ENCODE measurements around the gene TFCP2. TPM values are rescaled to one million over a fixed set of nuclear protein-coding genes. Genes with fewer than 3 reads are reported as not detected.

TFCP2 gene
- total RNA-seq, 2 experiments from 2014 or later, result 33.6 to 35.4 TPM

DNA sequence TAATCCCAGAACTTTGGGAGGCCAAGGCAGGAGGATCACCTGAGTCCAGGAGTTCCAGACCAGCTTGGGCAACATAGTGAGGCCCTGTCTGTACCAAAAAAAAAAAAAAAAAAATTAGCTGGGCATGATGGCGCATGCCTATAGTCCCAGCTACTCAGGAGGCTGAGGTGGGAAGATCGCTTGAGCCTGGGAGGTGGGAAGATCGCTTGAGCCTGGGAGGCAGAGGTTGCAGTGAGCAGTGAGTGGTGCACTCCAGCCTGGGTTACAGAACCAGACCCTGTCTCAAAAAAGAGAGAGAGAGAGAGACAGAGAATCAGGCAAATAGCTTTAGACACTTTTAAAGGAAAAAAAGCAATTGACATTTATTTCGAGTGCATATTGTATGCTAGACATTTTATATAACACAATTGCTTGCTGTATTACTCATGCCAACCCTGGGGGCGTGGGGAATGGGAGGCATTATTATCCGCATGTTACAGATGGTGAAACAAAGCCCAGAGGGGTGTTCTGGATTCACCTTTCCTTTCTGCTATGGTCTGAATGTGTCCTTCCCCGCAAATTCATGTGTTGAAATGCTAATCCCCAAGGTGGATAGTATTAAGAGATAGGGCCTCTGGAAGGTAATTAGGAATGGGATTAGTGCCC, 35.2 kb upstream of the TFCP2 start:
- H3K27me3 Mint-ChIP-seq, result no peaks in the 10 kb centered on the region
- H3K4me1 Mint-ChIP-seq, result no peaks in the 10 kb centered on the region
- ATAC-seq (ENCODE audit: low read depth) (no peak), DNase-seq (no peak)
- H3K27ac Mint-ChIP-seq, result no peak overlapping the region
- no peaks in the 10 kb centered on the region for H3K36me3 Mint-ChIP-seq
- no peaks in the 10 kb centered on the region for H3K9me3 Mint-ChIP-seq
- POLR2A ChIA-PET, result no interaction called here
- no peak overlapping the region for H3K4me3 Mint-ChIP-seq

- POLR2A ChIA-PET, result interaction anchor here (0.7 kb wide), 1 partner anchor 21 kb away, joined by 3 read pairs; no protein-coding TSS in a partner anchor
- DNase-seq (no peak), ATAC-seq (ENCODE audit: low read depth) (no peak)
- no peaks in the 10 kb centered on the region for H3K9me3 Mint-ChIP-seq
- no peaks in the 10 kb centered on the region for H3K27me3 Mint-ChIP-seq
- H3K4me3 Mint-ChIP-seq, result no peak overlapping the region
- no peaks in the 10 kb centered on the region for H3K36me3 Mint-ChIP-seq
- H3K27ac Mint-ChIP-seq, result no peak overlapping the region
- H3K4me1 Mint-ChIP-seq, result no peaks in the 10 kb centered on the region
Observed at GRCh38 chr12:51205350-51205749, 32.4 kb upstream of the TFCP2 start.

DNA sequence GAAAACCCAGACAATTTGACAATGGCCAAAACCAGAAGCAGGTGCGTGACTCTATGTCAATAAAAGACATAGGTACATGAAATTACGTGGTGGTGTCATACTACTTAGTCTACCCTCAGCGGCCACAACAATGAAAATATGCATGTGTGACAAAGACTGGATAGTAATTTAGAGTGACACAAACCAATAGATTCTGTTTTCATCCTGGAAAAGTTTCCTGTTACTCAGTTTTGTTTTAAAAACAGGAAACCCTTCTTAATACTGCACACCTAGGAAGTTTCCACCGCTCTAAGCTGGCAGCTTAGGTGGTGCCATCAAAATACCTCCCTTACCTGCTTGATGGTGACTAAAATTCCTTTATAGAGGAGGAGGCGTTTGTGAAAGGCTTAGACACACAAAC, 29.8 kb upstream of the TFCP2 start:
- no peak for ATAC-seq (ENCODE audit: low read depth)
- H3K27ac Mint-ChIP-seq, result no peak overlapping the region
- H3K36me3 Mint-ChIP-seq, result no peaks in the 10 kb centered on the region
- H3K4me3 Mint-ChIP-seq, result no peak overlapping the region
- no peaks in the 10 kb centered on the region for H3K4me1 Mint-ChIP-seq
- no peaks in the 10 kb centered on the region for H3K9me3 Mint-ChIP-seq
- no peaks in the 10 kb centered on the region for H3K27me3 Mint-ChIP-seq
- POLR2A ChIA-PET, result no interaction called here
- no peak for DNase-seq

DNA sequence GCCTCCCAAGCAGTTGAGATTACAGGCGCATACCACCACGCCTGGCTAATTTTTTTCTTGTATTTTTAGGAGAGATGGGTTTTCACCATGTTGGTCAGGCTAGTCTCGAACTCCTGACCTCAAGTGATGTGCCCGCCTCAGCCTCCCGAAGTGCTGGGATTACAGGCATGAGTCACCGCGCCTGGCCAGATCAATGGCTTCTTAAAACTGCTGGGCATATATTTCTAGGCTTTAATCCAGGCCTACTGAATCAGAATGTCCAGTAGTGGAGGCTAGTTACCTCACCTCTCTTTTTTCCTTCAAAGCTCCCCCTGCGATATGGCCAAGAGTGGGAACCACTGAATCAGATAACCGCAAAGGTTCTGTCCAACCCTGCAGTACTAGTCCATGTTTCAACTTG, 27.9 kb upstream of the TFCP2 start:
- Mint-ChIP-seq H3K27ac (no peak overlapping the region), H3K27me3 (no peaks in the 10 kb centered on the region), H3K4me3 (no peak overlapping the region), H3K36me3 (no peaks in the 10 kb centered on the region), H3K9me3 (no peaks in the 10 kb centered on the region), H3K4me1 (no peaks in the 10 kb centered on the region)
- DNase-seq (no peak), ATAC-seq (ENCODE audit: low read depth) (no peak)
- POLR2A ChIA-PET, result no interaction called here

DNA sequence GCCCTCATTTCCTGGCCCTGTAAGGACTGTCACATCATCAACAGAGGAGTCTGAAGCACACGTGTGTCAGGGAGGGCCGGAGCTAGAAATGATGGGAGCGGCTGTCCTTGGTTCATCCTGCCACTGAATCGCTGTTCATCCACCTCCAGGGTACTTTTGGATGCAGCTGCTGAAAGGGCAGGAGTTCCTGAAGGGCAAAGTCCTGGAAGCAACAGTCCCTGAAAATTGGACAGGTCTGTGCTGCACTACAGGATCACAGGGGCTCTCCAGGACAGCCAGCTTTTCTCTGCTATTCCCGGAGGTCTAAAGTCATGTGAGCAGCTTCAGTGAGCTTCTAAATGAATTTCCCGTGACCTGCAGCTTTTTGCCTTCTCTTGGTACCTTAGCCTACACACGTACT, 27.2 kb upstream of the TFCP2 start:
- Mint-ChIP-seq H3K4me3 (no peak overlapping the region), H3K27me3 (no peaks in the 10 kb centered on the region), H3K9me3 (no peaks in the 10 kb centered on the region), H3K4me1 (no peaks in the 10 kb centered on the region), H3K27ac (no peak overlapping the region), H3K36me3 (no peaks in the 10 kb centered on the region)
- POLR2A ChIA-PET, result no interaction called here
- ATAC-seq (ENCODE audit: low read depth), result no peak
- DNase-seq, result no peak

DNA sequence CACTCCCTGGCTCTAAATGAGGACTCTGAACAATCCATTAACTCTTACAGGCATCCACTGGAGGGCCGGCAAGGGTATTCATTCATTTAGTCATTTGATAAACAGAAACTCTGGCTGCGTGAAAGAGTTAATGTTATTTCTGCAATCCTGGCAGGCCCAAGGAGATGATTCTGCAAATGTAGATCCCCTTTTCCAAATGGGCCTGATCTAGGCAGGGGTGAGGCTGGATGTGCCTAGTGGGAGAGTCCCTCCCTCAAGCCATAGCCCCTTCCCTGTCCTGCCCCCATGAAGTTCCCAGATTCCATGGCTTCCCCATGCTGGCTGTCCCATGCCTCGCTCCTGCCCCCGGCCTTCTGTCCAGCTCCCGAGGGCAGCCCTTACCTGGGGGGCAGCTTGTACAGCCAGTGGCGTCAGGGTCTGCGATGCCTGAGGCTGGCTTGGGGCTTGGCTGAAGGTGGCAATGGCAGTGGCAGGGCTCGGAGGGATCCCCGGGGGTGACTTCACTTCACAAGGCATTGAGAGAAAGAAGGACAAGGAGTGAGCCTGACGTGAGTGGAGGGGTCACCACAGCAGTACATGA, 26.5 kb upstream of the TFCP2 start:
- H3K4me1 Mint-ChIP-seq, result no peaks in the 10 kb centered on the region
- ATAC-seq (ENCODE audit: low read depth) (no peak), DNase-seq (no peak)
- H3K27me3 Mint-ChIP-seq, result no peaks in the 10 kb centered on the region
- no peak overlapping the region for H3K27ac Mint-ChIP-seq
- POLR2A ChIA-PET, result no interaction called here
- no peak overlapping the region for H3K4me3 Mint-ChIP-seq
- H3K36me3 Mint-ChIP-seq, result no peaks in the 10 kb centered on the region
- H3K9me3 Mint-ChIP-seq, result no peaks in the 10 kb centered on the region

DNA sequence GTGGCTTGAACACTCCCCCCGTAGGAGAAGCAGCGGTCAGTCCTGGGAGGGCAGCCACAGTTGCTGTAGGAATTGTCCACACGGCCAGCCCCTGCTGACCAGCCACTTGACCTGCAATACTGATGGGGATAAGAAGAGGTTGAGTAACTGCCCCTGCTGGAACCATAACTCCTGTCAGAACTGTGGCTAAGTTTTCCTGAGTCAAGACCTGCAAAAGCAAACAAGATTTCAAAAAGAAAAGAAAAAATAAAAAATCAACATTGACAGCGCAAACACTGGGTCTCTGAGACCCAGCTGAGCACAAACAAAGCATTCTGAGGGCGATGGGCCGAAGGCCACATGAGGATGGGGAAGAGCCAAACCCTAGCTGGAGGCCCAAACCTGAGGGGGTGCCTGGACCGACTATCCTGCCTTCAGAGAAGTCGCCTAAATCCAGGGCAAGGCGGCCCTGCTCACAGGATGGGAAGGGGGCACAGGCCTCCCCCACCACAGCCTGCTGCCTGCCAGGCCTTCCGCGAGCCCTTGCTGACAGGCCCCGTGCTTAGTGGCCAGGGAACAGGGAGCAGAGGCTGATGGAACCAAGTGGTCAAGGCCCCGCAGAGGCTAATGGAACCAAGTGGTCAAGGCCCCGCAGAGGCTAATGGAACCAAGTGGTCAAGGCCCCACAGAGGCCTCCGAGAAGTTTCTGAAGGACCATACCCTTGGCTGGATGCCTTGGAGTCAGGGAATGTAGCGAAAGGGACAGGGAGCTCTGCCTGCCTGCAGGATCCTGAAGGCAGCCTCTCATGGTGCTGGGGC, 25.8 kb upstream of the TFCP2 start:
- Mint-ChIP-seq H3K9me3 (no peaks in the 10 kb centered on the region), H3K4me3 (no peak overlapping the region), H3K27ac (no peak overlapping the region), H3K4me1 (no peaks in the 10 kb centered on the region), H3K36me3 (no peaks in the 10 kb centered on the region), H3K27me3 (no peaks in the 10 kb centered on the region)
- POLR2A ChIA-PET, result no interaction called here
- DNase-seq (no peak), ATAC-seq (ENCODE audit: low read depth) (no peak)

DNA sequence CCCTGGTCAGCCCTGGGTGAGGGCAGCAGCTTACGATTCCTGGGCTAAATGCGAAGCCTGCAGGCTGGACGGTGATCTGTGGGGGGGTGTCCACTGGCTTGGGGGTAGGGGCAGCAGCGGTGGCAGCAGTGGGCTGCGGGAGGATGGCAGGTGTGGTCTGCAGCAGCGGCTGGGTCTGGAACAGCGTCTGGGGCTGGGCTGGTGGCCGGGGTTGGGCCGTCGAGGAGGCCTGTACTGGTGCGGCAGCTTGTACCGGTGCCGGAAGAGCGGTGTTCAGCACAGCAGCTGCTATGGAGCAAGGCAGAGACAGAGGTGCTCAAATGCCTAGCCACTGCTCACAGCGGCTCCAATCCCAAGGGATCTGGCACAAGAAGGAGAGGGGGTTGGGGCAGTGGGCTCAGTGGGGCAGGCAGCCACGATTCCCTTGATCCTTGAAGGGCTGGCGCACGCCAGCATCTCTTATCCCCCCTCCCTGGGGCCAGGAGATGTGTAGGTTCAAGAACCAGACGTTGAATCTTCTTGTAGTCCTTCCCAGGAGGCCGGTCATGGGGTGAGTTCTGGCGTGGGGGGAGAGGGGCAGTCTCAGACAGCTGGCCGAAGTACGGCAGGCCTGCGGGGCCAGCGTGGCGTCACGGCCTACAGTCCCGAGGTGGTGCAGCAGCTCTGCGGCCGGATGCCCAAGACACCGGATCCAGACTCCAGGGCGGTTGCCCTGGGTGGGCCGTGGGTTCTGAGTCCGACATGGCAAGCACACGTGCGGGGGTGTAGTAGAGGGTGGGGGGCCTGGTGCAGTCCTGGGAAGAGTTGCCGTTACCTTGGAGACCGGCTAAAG, 25.0 kb upstream of the TFCP2 start:
- H3K4me1 Mint-ChIP-seq, result no peaks in the 10 kb centered on the region
- no peak for DNase-seq
- POLR2A ChIA-PET, result interaction anchor here (0.6 kb wide), 1 partner anchor 57 kb away, joined by 3 read pairs; no protein-coding TSS in a partner anchor
- H3K36me3 Mint-ChIP-seq, result no peaks in the 10 kb centered on the region
- no peak overlapping the region for H3K27ac Mint-ChIP-seq
- H3K9me3 Mint-ChIP-seq, result no peaks in the 10 kb centered on the region
- H3K4me3 Mint-ChIP-seq, result no peak overlapping the region
- ATAC-seq (ENCODE audit: low read depth), result no peak
- H3K27me3 Mint-ChIP-seq, result no peaks in the 10 kb centered on the region

DNA sequence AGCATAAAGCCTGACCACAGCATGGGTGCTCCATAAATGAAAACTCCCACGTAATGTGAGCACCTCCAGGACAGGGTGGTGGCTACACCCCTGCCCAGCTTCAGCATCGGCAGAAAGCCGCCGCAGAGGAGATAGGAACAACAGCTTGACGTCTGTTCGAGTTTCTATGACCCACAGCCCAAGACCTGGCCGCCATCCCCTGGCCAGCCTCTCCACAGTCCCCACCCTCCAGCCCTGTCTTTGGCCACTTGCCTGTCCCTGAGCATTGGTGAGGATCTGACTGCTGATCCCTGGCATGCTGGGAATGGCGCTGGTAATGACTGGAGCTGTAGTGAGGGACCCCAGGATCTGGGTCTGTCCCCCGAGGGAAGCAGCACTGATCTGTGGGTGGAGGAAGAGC, 23.6 kb upstream of the TFCP2 start:
- Mint-ChIP-seq H3K27me3 (no peaks in the 10 kb centered on the region), H3K27ac (no peak overlapping the region), H3K36me3 (no peaks in the 10 kb centered on the region), H3K4me3 (no peak overlapping the region), H3K9me3 (no peaks in the 10 kb centered on the region), H3K4me1 (no peaks in the 10 kb centered on the region)
- no peak for DNase-seq
- no peak for ATAC-seq (ENCODE audit: low read depth)
- POLR2A ChIA-PET, result no interaction called here

DNA sequence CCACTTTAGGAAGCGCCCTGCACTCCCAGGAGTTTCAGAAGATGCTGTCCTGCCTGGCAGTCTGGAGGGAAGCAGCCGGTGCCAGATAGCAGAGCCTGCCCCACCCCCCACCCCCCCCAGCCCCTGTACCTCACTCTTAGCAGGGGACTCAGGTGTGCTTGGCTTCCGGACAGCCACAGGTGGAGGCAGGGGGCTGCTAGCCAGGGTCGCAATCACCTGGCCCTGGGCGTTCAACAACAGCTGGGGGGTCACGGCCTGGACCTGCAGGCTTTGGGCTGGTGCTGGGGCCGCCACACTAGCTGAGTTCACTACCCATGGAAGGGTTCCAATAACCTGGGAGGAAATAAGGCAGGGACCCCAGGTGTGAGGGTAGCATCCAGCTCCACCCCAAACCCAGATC, 22.9 kb upstream of the TFCP2 start:
- POLR2A ChIA-PET, result no interaction called here
- ATAC-seq (ENCODE audit: low read depth) (no peak), DNase-seq (no peak)
- no peaks in the 10 kb centered on the region for H3K36me3 Mint-ChIP-seq
- no peaks in the 10 kb centered on the region for H3K27me3 Mint-ChIP-seq
- no peak overlapping the region for H3K27ac Mint-ChIP-seq
- H3K4me1 Mint-ChIP-seq, result no peaks in the 10 kb centered on the region
- no peak overlapping the region for H3K4me3 Mint-ChIP-seq
- H3K9me3 Mint-ChIP-seq, result no peaks in the 10 kb centered on the region

DNA sequence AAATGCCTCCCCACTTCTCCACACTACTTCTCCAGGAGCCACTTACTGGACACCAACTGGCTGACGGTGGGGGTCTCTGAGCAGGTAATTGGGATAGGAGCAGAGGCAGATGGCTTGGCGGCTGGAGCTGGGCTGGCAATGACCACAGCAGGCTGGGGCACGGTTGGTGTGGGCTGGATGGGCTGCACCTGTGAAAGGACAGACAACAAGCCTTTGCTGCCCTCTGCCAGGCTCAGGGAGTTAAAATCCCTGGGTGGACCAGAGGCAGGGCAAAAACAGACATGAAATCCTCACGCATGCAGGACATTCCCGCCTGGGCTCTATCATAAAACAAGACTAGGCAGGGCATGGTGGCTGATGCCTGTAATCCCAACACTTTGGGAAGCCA, 19.3 kb upstream of the TFCP2 start:
- ATAC-seq (ENCODE audit: low read depth) (no peak), DNase-seq (no peak)
- Mint-ChIP-seq H3K27ac (no peak overlapping the region), H3K9me3 (no peaks in the 10 kb centered on the region), H3K27me3 (no peaks in the 10 kb centered on the region), H3K36me3 (no peaks in the 10 kb centered on the region), H3K4me3 (no peak overlapping the region), H3K4me1 (no peaks in the 10 kb centered on the region)
- POLR2A ChIA-PET, result no interaction called here

DNA sequence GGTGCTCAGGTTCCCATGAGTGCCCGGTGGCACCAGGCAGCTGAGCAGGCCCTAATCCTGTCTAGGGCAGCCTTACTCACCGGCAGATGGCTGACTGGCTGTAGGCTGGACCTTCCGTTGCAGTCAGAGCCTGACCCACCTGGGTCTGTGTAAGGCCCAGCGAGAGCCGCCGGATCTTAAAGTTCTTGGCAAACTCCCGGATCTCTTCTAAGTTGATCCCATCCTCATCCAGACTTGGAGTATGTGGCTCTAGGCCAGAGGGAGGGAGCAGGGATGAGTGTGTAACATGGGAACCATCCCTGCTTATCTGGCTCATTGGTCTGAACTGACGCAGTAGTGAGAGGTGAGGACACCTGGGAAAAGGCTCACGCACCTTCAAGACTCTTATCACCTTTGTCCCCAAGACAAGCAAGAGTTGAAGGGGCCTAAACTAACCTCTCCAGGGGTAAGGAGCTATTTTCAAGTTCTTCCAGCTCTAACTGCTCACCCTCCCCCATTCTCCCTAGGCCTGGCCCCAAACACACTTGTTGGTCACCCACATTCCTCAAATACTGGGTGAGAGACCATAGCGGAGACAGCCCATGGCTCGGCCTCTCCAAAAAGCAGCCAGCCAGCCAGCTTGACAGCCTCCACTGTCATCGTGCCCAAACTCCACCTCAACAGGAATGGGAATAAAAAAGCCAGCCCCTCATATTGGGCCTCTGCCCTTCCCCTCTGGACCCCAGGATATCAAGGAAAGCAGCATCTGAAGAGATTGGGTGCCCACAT, 18.8 kb upstream of the TFCP2 start:
- no peak for ATAC-seq (ENCODE audit: low read depth)
- POLR2A ChIA-PET, result no interaction called here
- Mint-ChIP-seq H3K4me1 (no peaks in the 10 kb centered on the region), H3K9me3 (no peaks in the 10 kb centered on the region), H3K27me3 (no peaks in the 10 kb centered on the region), H3K36me3 (no peaks in the 10 kb centered on the region), H3K27ac (no peak overlapping the region), H3K4me3 (no peak overlapping the region)
- DNase-seq, result no peak

- no peaks in the 10 kb centered on the region for H3K9me3 Mint-ChIP-seq
- no peaks in the 10 kb centered on the region for H3K27me3 Mint-ChIP-seq
- ATAC-seq (ENCODE audit: low read depth), result no peak
- POLR2A ChIA-PET, result no interaction called here
- H3K36me3 Mint-ChIP-seq, result no peaks in the 10 kb centered on the region
- H3K4me3 Mint-ChIP-seq, result no peak overlapping the region
- DNase-seq, result no peak
- H3K27ac Mint-ChIP-seq, result no peak overlapping the region
- no peaks in the 10 kb centered on the region for H3K4me1 Mint-ChIP-seq
Observed at GRCh38 chr12:51190820-51191219, 17.9 kb upstream of the TFCP2 start.
